GM10266 (cell line): ENCODE results near the gene NOP16.

Source experiments
- DNase-seq: peaks from one replicate; pipeline ENCODE4 v3.0.0; 2012; ENCODE audit errors: extremely low spot score
- TF ChIP-seq, protein P1 (sequence below): IDR thresholded peaks from 2 replicates; pipeline ENCODE4 v1.5.1; 2012; ENCODE audit warnings: mild to moderate bottlenecking, low read depth; ENCODE audit not compliant: control insufficient read depth, insufficient read depth; ENCODE audit errors: missing control alignments

The NOP16 gene

DNA sequence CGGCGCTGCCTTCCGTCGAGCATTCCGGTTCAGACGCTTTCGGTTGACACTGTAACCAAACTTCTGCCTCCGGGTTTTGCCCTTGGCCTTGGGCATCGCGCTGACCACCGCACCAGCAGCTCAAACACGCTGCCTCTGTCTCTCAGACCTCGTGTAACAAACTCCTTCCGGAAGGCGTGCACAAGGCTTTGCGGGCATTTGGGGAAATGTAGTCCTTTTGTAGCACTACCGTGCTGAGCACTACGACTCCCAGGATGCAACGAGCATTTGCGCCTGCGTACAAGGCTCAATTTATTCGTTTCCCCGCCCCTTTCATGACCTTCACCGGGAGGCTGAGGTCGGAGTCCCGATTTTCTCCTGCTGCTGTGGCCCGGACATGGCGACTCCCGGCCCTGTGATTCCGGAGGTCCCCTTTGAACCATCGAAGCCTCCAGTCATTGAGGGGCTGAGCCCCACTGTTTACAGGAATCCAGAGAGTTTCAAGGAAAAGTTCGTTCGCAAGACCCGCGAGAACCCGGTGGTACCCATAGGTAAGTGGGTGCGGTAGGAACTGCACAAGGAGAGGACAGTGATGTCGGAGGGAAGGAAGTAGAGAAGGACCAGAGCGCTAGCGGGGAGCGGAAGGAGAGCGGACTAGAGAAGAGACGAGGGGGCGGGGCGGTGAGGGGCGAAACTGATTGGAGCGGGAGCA, at the start of gene NOP16, which contains the start of gene HIGD2A:
TSS of gene NOP16 (minus strand) at position 155 of the 691 bp plus-strand sequence. CDS start at position 96, 59 bp downstream.
TSS of gene HIGD2A (plus strand) at position 308 of the 691 bp plus-strand sequence. CDS start at position 377, 69 bp downstream.
- TF ChIP-seq, protein P1, sequence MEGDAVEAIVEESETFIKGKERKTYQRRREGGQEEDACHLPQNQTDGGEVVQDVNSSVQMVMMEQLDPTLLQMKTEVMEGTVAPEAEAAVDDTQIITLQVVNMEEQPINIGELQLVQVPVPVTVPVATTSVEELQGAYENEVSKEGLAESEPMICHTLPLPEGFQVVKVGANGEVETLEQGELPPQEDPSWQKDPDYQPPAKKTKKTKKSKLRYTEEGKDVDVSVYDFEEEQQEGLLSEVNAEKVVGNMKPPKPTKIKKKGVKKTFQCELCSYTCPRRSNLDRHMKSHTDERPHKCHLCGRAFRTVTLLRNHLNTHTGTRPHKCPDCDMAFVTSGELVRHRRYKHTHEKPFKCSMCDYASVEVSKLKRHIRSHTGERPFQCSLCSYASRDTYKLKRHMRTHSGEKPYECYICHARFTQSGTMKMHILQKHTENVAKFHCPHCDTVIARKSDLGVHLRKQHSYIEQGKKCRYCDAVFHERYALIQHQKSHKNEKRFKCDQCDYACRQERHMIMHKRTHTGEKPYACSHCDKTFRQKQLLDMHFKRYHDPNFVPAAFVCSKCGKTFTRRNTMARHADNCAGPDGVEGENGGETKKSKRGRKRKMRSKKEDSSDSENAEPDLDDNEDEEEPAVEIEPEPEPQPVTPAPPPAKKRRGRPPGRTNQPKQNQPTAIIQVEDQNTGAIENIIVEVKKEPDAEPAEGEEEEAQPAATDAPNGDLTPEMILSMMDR: no peak
- DNase-seq: peak; percentile 94

GRCh38 chr5:176436656-176437055, 48.3 kb upstream of the NOP16 start:
- DNase-seq: no peak
- TF ChIP-seq, protein P1: no peak

- TF ChIP-seq, protein P1: no peak
- DNase-seq: no peak
These were observed 44.3 kb upstream of the NOP16 start for GRCh38 chr5:176432707-176433106.

GRCh38 chr5:176429972-176430371, 41.6 kb upstream of the NOP16 start:
- TF ChIP-seq, protein P1: no peak
- no peak for DNase-seq

GRCh38 chr5:176427971-176428370, 39.6 kb upstream of the NOP16 start:
- DNase-seq: no peak

DNA sequence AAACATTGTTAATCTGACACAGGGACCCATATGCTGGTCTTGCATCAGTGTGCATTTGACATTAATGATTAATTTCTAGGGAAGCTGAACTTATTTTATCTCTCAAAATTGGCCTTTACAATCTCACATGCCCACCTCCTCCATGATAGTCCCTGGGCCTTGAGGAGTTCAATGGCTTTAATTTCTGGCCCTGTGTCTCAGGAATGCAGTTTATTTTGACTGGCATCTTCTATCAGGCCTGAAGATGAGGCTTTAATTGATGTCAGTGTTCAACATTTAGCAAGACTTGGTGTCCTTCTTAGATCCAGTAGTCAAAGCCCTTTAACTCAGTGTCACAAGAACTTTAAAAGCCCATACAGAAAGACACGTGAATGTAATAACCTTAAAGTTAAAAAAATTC, 38.5 kb upstream of the NOP16 start:
- DNase-seq: no peak
- TF ChIP-seq, protein P1: no peak

More at GRCh38 chr5:176427971-176428370, 39.6 kb upstream of the NOP16 start:
- TF ChIP-seq, protein P1: no peak

GRCh38 chr5:176425791-176426190, 37.4 kb upstream of the NOP16 start:
- TF ChIP-seq, protein P1: no peak
- no peak for DNase-seq
